SW 1271 (cell line): ENCODE results near the gene RGL4.

ENCODE experiments used
- DNase-seq, 2 experiments: peaks; one replicate each; lab custom pipeline; 2025; lab: John Stamatoyannopoulos, UW

The RGL4 gene

GRCh38 chr22:23742505-23743264, 51.9 kb downstream of the RGL4 start:
- DNase-seq, result peak in 1 of 2 experiments; percentile 2

- DNase-seq, result no peak
Measured at GRCh38 chr22:23743303-23743705, 52.5 kb downstream of the RGL4 start.

GRCh38 chr22:23744001-23744400, 53.2 kb downstream of the RGL4 start:
- no peak for DNase-seq

- DNase-seq, result no peak
Measured at GRCh38 chr22:23744485-23744884, 53.7 kb downstream of the RGL4 start.

GRCh38 chr22:23745791-23746190, 55.0 kb downstream of the RGL4 start:
- no peak for DNase-seq
